Neural progenitor cell (in vitro differentiated cells): ENCODE results near the gene RAI1.

ENCODE experiments used
- EZH2phosphoT487 ChIP-seq: fragments of 200-600 bp; sonication (generic); IDR thresholded peaks from 2 replicates; pipeline ENCODE4 v1.6.1; 2017; ENCODE audit warnings: antibody characterized with exemption
- TF ChIP-seq, protein P1 (sequence below): fragments of 200-600 bp; sonication (generic); IDR thresholded peaks from 2 replicates; pipeline ENCODE4 v1.5.1; 2017; ENCODE audit warnings: antibody characterized with exemption, mild to moderate bottlenecking

DNA sequence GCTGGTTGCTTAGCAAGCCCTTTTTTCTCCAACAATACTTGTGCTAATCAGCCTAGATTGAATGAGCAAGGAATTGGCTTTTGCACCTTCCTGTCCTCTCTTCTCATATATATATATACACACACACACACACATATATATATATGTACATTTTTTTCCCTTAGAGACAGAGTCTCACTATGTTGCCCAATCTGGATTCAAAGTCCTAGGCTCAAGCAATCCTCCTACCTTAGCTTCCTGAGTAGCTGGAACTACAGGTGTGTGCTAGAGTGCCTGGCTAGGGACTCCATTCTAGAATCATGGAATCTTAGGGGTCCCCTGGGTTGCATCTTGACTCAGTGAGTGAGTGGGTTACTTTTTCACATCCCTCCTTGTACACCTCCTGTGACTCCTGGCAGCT is 27.0 kb downstream of the RAI1 start:
- TF ChIP-seq, protein P1, sequence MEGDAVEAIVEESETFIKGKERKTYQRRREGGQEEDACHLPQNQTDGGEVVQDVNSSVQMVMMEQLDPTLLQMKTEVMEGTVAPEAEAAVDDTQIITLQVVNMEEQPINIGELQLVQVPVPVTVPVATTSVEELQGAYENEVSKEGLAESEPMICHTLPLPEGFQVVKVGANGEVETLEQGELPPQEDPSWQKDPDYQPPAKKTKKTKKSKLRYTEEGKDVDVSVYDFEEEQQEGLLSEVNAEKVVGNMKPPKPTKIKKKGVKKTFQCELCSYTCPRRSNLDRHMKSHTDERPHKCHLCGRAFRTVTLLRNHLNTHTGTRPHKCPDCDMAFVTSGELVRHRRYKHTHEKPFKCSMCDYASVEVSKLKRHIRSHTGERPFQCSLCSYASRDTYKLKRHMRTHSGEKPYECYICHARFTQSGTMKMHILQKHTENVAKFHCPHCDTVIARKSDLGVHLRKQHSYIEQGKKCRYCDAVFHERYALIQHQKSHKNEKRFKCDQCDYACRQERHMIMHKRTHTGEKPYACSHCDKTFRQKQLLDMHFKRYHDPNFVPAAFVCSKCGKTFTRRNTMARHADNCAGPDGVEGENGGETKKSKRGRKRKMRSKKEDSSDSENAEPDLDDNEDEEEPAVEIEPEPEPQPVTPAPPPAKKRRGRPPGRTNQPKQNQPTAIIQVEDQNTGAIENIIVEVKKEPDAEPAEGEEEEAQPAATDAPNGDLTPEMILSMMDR = no peak
- TF ChIP-seq EZH2phosphoT487 = no peak
